SK-N-SH treated with all-trans-retinoic acid at 6 μM for 48 hours (cell line): ENCODE data around the gene MUSTN1.

ENCODE experiments used
- ATAC-seq: fragments of 200-7000 bp; cut with Tn5 transposase; 3 replicates; pipeline ENCODE4 v1.9.1; 2020; ENCODE audit warnings: mild to moderate bottlenecking, moderate library complexity
- ARNTL ChIP-seq: fragments of 450-650 bp; formaldehyde crosslinking; IDR thresholded peaks from 2 replicates; pipeline ENCODE4 v1.5.0; 2020; ENCODE audit warnings: low read depth, mild to moderate bottlenecking, moderate library complexity, borderline replicate concordance
- BACH2 ChIP-seq: fragments of 250-450 bp; sonication (Bioruptor Pico); IDR thresholded peaks from 2 replicates; pipeline ENCODE4 v1.9.0; 2021; ENCODE audit warnings: mild to moderate bottlenecking, borderline replicate concordance
- CREB5 ChIP-seq: fragments of 250-450 bp; sonication (Bioruptor Pico); IDR thresholded peaks from 2 replicates; pipeline ENCODE4 v1.5.1; 2020; ENCODE audit warnings: low read depth, mild to moderate bottlenecking, moderate library complexity
- ESRRG ChIP-seq: fragments of 250-450 bp; sonication (Bioruptor Pico); IDR thresholded peaks from 2 replicates; pipeline ENCODE4 v1.6.1; 2021; ENCODE audit warnings: mild to moderate bottlenecking
- GLIS3 ChIP-seq: fragments of 250-450 bp; sonication (Bioruptor Pico); IDR thresholded peaks from 2 replicates; pipeline ENCODE4 v1.5.0; 2020; ENCODE audit warnings: mild to moderate bottlenecking, moderate library complexity
- PATZ1 ChIP-seq: fragments of 250-450 bp; sonication (Bioruptor Pico); IDR thresholded peaks from 2 replicates; pipeline ENCODE4 v1.8.0; 2020; ENCODE audit warnings: mild to moderate bottlenecking, moderate library complexity, borderline replicate concordance
- PPARA ChIP-seq: fragments of 250-450 bp; sonication (Bioruptor Pico); IDR thresholded peaks from 2 replicates; pipeline ENCODE4 v1.5.0; 2020; ENCODE audit warnings: mild to moderate bottlenecking, borderline replicate concordance
- RARB ChIP-seq: fragments of 250-450 bp; sonication (Bioruptor Pico); IDR thresholded peaks from 2 replicates; pipeline ENCODE4 v1.8.0; 2021; ENCODE audit warnings: mild to moderate bottlenecking, moderate library complexity
- TOX ChIP-seq: fragments of 250-450 bp; sonication (Bioruptor Pico); IDR thresholded peaks from 2 replicates; pipeline ENCODE4 v1.8.0; 2021; ENCODE audit warnings: mild to moderate bottlenecking, moderate library complexity, borderline replicate concordance
- TSHZ2 ChIP-seq: fragments of 250-450 bp; sonication (Bioruptor Pico); IDR thresholded peaks from 2 replicates; pipeline ENCODE4 v1.5.0; 2020; ENCODE audit warnings: mild to moderate bottlenecking, moderate library complexity
- ZC3H10 ChIP-seq: fragments of 250-450 bp; sonication (Bioruptor Pico); IDR thresholded peaks from 2 replicates; pipeline ENCODE4 v1.5.1; 2021; ENCODE audit warnings: mild to moderate bottlenecking, moderate library complexity
- ZFP30 ChIP-seq: fragments of 450-650 bp; formaldehyde crosslinking; IDR thresholded peaks from 2 replicates; pipeline ENCODE4 v1.5.0; 2022; ENCODE audit warnings: mild to moderate bottlenecking, moderate library complexity
- ZNF565 ChIP-seq: fragments of 450-650 bp; formaldehyde crosslinking; conservative IDR thresholded peaks from 2 replicates; pipeline ENCODE4 v1.5.0; 2020; ENCODE audit warnings: low read depth, mild to moderate bottlenecking, moderate library complexity
- ZNF70 ChIP-seq: fragments of 450-650 bp; formaldehyde crosslinking; IDR thresholded peaks from 2 replicates; pipeline ENCODE4 v1.5.0; 2020; ENCODE audit warnings: mild to moderate bottlenecking, moderate library complexity
- ZNF8 ChIP-seq: fragments of 450-650 bp; formaldehyde crosslinking; IDR thresholded peaks from 2 replicates; pipeline ENCODE4 v1.5.0; 2020; ENCODE audit warnings: mild to moderate bottlenecking, moderate library complexity
- TF ChIP-seq, protein P1 (sequence below): fragments of 250-450 bp; sonication (Bioruptor Pico); IDR thresholded peaks from 2 replicates; pipeline ENCODE4 v1.8.0; 2021; ENCODE audit warnings: low read depth, mild to moderate bottlenecking, moderate library complexity, borderline replicate concordance
- TF ChIP-seq, protein P2 (sequence below): fragments of 250-450 bp; sonication (Bioruptor Pico); IDR thresholded peaks from 2 replicates; pipeline ENCODE4 v1.5.1; 2021; ENCODE audit warnings: mild to moderate bottlenecking, moderate library complexity

MUSTN1 gene

GRCh38 chr3:52856666-52857065 lies 21.8 kb upstream of the MUSTN1 start:
- no peak for TF ChIP-seq PPARA (CRISPR knock-in tag)
- no peak for TF ChIP-seq TSHZ2 (CRISPR knock-in tag)
- no peak for TF ChIP-seq ZC3H10
- TF ChIP-seq GLIS3 (CRISPR knock-in tag), result no peak
- TF ChIP-seq ZNF70 (CRISPR knock-in tag), result no peak
- no peak for TF ChIP-seq CREB5 (CRISPR knock-in tag)
- TF ChIP-seq ESRRG (CRISPR knock-in tag), result no peak
- no peak for TF ChIP-seq ZFP30
- TF ChIP-seq RARB (CRISPR knock-in tag), result no peak
- no peak for ATAC-seq

DNA sequence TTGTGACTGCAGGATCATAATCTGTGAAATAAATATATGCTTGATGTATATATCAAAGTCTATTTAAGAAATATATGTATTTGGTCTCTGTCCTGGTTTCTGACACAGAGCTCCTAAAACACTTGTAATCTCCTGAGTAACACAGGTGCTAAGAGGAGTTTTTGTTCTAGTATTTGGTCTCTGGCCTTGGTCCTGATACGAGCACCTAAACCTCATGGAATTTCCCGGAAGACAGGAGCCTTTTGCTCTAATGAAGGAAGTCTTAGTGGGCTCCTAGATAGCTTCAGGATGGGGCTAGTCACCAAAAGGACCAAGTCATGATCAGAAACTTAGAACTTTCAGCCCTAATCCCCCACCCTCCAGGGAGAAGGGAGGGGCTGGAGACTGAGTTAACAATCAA lies 19.2 kb upstream of the MUSTN1 start:
- no peak for TF ChIP-seq GLIS3 (CRISPR knock-in tag)
- no peak for TF ChIP-seq ARNTL (CRISPR knock-in tag)
- TF ChIP-seq, protein P1, sequence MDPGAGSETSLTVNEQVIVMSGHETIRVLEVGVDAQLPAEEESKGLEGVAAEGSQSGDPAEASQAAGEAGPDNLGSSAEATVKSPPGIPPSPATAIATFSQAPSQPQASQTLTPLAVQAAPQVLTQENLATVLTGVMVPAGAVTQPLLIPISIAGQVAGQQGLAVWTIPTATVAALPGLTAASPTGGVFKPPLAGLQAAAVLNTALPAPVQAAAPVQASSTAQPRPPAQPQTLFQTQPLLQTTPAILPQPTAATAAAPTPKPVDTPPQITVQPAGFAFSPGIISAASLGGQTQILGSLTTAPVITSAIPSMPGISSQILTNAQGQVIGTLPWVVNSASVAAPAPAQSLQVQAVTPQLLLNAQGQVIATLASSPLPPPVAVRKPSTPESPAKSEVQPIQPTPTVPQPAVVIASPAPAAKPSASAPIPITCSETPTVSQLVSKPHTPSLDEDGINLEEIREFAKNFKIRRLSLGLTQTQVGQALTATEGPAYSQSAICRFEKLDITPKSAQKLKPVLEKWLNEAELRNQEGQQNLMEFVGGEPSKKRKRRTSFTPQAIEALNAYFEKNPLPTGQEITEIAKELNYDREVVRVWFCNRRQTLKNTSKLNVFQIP (CRISPR knock-in tag), result no peak
- TF ChIP-seq, protein P2, sequence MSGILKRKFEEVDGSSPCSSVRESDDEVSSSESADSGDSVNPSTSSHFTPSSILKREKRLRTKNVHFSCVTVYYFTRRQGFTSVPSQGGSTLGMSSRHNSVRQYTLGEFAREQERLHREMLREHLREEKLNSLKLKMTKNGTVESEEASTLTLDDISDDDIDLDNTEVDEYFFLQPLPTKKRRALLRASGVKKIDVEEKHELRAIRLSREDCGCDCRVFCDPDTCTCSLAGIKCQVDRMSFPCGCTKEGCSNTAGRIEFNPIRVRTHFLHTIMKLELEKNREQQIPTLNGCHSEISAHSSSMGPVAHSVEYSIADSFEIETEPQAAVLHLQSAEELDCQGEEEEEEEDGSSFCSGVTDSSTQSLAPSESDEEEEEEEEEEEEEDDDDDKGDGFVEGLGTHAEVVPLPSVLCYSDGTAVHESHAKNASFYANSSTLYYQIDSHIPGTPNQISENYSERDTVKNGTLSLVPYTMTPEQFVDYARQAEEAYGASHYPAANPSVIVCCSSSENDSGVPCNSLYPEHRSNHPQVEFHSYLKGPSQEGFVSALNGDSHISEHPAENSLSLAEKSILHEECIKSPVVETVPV (CRISPR knock-in tag), result no peak
- no peak for TF ChIP-seq TOX (CRISPR knock-in tag)
- ATAC-seq, result no peak

DNA sequence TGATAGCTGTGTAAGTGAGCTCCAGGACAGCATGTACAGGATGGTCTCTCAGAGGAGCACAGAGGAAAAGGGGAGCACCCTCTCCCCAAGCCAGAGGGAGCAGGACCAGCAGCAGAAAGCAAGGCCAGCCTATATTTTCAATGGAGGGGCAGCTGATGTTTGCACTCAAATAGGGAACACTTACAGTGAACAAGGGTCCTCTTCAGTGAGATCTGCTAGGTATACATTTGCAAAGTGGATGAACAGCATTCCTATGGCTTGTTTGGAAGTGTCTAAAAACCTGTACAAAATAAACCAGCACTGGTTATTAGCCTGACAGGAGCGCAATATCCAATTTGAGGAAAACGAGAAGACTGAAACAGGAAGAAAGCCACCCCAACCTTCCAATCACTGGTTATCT lies 17.6 kb upstream of the MUSTN1 start:
- no peak for ATAC-seq

More for the DNA sequence above, 17.6 kb upstream of the MUSTN1 start:
- TF ChIP-seq ZNF565 (no peak), PATZ1 (CRISPR knock-in tag) (no peak), TOX (CRISPR knock-in tag) (no peak), ZNF70 (CRISPR knock-in tag) (no peak), PPARA (CRISPR knock-in tag) (no peak), ARNTL (CRISPR knock-in tag) (no peak), BACH2 (no peak), ZNF8 (CRISPR knock-in tag) (no peak)
- TF ChIP-seq, protein P1 (CRISPR knock-in tag), result no peak
